ENCODE measurements around the gene GLCCI1.
"Not testable (repeated sequence)": the region's sequence is repeated elsewhere in the genome, so short reads cannot be mapped to it uniquely, and the experiment has no call there.

GLCCI1 gene

DNA sequence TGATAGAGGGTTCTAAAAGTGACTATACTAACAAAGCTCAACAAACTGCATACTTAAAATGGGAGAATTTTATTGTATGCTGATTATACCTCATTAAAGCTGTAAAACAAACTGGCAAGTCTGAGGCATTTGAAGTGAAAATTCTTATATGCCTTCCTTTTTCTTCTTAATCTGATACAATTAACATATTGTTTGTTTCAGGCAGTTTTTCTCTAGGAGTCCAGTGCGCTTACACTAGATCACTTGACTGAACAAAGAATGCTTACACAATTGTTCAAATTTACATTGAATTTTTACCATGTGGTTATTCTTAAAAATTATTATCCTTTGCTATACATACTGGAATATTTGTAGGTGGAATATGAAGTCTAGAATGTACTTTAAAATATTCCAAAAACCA is 89.0 kb downstream of the GLCCI1 start:
- H3K27ac ChIP-seq: no peak overlapping the region
- H3K4me3 ChIP-seq: no peak overlapping the region
- TF ChIP-seq, protein P1, sequence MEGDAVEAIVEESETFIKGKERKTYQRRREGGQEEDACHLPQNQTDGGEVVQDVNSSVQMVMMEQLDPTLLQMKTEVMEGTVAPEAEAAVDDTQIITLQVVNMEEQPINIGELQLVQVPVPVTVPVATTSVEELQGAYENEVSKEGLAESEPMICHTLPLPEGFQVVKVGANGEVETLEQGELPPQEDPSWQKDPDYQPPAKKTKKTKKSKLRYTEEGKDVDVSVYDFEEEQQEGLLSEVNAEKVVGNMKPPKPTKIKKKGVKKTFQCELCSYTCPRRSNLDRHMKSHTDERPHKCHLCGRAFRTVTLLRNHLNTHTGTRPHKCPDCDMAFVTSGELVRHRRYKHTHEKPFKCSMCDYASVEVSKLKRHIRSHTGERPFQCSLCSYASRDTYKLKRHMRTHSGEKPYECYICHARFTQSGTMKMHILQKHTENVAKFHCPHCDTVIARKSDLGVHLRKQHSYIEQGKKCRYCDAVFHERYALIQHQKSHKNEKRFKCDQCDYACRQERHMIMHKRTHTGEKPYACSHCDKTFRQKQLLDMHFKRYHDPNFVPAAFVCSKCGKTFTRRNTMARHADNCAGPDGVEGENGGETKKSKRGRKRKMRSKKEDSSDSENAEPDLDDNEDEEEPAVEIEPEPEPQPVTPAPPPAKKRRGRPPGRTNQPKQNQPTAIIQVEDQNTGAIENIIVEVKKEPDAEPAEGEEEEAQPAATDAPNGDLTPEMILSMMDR (IDR thresholded peaks at IDR 0.05): no peak
- DNase-seq (ENCODE audit: low spot score): no peak

DNA sequence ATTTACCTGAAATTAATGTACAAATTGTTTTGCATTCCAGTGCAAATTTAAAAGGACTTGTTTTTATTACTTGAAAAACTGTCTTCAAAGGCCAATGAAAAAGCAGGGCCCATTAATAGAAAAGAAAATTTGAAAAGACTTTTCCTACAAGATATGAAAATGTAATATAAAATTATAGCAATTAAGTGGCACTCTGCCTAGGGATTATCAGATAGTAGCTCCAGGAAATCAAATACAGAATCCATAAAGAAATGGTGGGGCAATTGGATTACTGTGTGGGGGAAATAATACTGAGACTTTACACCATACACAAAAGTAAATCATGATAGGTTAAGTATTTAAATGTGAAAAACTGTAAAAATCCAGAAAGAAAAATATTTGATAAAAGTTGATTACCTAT is 89.7 kb downstream of the GLCCI1 start:
- TF ChIP-seq, protein P1 (IDR thresholded peaks at IDR 0.05): no peak
- no peak overlapping the region for H3K27ac ChIP-seq
- H3K4me3 ChIP-seq: no peak overlapping the region
- no peak for DNase-seq (ENCODE audit: low spot score)

DNA sequence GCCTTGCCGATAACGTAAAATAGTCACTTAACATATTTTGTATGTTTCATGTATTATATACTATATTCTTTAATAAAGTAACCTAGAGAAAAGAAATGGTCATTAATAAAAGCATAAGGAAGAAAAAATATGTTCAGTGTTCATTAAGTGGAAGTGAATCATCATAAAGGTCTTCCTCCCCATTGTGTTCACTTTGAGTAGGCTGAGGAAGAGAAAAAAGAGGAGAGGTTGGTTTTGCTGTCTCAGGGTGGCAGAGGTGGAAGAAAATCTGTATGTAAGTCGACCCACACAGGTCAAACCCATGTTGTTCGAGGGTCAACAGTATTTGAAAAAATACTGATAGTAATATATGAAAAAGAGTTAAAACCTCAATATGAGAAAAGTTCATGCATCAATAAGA is 90.3 kb downstream of the GLCCI1 start:
- TF ChIP-seq, protein P1 (IDR thresholded peaks at IDR 0.05): no peak
- DNase-seq (ENCODE audit: low spot score): no peak
- no peak overlapping the region for H3K27ac ChIP-seq
- no peak overlapping the region for H3K4me3 ChIP-seq

DNA sequence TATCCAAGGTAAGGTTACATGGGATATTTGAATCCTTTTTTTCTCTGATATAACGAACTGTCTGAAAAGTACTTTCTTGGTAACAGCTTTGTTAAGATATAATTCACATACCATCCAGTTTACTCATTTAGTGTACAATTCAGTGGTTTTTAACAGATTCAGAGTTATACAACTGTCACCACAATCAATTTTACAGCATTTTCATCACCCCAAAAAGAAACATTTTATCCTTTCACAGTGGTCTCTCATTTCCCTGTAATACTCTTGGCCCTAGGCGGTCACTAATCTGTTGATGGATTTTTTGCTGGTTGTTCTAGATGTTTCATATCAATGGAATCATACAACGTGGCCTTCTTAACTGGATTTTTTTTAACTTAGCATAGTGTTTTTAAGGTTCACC is 91.6 kb downstream of the GLCCI1 start:
- no peak for DNase-seq (ENCODE audit: low spot score)
- Histone ChIP-seq H3K27ac (no peak overlapping the region), H3K4me3 (no peak overlapping the region)
- TF ChIP-seq, protein P1 (IDR thresholded peaks at IDR 0.05): no peak

DNA sequence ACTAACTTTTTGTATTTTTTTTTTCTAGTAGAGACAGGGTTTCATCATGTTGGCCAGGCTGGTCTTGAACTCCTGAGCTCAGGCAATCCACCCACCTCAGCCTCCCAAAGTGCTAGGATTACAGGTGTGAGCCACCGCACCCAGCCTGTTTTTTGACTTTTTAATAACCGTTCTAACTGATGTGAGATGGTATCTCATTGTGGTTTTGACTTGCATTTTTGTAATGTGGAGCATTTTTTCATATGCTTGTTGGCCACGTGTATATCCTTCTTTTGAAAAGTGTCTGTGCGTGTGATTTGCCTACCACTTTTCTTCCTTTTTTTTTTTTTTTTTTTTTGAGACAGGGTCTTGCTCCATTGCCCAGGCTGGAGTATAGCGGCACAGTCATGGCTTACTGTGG is 94.7 kb downstream of the GLCCI1 start:
- H3K4me3 ChIP-seq; DNase-seq (ENCODE audit: low spot score); H3K27ac ChIP-seq: not testable (repeated sequence)

DNA sequence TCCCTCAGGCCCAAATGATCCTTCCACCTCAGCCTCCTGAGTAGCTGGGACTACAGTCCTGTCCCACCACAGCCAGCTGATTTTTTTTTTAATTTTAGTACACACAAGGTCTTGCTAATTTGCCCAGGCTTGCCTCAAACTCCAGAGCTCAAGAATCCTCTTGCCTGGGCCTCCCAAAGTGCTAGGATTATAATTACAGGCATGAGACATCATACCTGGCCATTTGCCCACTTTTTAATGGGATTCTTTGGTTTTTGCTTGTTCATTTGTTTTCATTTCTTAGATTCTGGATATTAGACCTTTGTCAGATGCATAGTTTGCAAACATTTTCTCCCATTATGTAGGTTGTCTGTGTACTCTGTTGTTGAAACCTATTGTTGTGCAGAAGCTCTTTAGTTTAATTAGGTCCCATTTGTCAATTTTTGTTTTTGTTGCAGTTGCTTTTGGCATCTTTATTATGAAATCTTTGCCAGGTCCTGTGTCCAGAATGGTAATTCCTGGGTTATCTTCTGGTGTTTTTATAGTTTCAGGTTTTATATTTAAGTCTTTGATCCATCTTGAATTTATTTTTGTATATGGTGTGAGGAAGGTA is 95.2 kb downstream of the GLCCI1 start:
- no peak for DNase-seq (ENCODE audit: low spot score)
- Histone ChIP-seq H3K27ac (no peak overlapping the region), H3K4me3 (no peak overlapping the region)
- TF ChIP-seq, protein P1 (IDR thresholded peaks at IDR 0.05): no peak

DNA sequence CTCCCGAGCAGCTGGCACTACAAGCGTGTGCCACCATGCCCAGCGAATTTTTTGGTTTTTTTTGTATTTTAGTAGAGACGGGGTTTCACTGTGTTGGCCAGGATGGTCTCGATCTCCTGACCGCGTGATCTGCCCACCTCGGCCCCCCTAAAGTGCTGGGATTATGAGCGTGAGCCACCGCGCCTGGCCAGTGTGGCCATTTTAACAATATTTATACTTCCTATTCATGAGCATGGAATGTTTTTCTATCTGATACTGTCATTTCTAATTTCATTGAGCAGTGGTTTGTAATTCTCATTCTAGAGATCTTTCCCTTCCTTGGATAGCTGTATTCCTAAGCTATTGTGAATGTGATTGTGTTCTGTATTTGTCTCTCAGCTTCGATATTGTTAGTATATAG is 96.2 kb downstream of the GLCCI1 start:
- TF ChIP-seq, protein P1 (IDR thresholded peaks at IDR 0.05): no peak
- peak overlapping the region; percentile 12 for H3K4me3 ChIP-seq
- no peak for DNase-seq (ENCODE audit: low spot score)
- H3K27ac ChIP-seq: peak overlapping the region; percentile 57 to 79

All from coronary artery (tissue), 2 donors.